ENCODE results near the gene FTH1. TPM values are rescaled to one million over a fixed set of nuclear protein-coding genes. Genes with fewer than 3 reads are reported as not detected.
"Not testable (repeated sequence)": the region's sequence is repeated elsewhere in the genome, so short reads cannot be mapped to it uniquely, and the experiment has no call there.

The FTH1 gene
- total and polyA plus RNA-seq, 4 donors = 592 to 4,630 (median 2,175) TPM

DNA sequence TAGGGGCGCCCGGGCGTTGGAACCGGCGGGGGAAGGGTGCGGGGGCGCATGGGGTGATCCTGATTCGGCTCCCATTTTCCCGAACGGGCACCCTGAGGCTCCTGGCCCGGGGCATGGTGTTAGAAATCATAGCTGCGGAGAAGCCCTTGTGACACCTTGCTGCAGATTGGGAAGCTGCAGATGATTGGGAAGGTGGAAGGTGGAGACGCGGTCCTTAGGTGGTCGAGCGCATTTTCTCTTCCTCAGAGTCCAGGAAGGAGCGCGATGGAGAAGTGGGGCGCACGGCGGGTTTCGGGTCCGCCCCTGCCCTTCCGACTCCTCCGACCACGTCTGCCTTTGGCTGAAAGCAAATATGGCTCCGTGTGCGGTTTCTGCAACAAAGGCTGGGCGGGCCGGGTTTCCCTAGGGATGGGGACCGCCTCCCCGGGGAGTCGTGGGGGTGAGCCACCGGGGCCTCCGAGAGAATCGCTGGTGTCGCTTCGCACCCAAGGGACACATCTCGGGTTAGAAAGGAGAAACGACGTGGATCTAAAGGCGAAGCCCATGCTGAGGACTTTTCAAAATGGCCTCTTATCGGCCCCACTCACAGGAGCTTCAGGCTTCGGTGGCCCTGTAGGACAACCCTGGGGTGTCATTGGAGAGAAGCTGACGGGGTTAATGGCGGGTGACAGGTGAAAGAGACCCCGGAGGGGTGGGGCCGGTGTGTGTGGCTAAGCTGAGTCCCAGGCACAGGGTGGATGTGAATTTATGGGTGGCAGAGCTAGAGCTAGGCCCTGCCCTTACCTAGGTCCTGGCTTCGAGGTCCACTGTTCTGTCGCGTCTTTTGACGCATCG lies 707 bp upstream of the FTH1 start:
- no peaks in the 10 kb centered on the region for H3K27me3 ChIP-seq (ENCODE audit: control insufficient read depth in 4 of 4, insufficient read depth in 4 of 4, low read length in 3 of 4)
- WGBS = 11% methylated on average over 53 of the region's 53 CpGs

DNA sequence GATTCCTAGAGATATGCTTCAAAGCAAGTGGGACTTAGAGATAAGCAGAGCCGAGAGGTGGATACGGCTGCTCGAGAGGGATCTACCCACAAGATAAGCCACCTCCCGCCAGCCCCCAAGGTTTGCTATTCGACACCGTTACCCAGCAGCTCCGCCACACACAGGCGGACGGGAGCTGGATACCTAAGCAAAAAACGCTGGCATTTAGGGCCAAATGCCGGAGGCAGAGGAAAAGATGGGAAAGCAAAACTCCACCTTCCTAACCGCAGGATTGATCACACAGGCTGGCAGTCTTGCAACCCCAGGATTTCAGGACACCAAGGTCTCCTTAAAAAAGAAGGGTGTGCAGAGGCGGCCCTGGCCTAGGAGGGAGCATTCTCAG lies 709 bp downstream of the FTH1 start:
- peak overlapping the region; percentile 73 to 99 (median 94) for H3K4me3 ChIP-seq (ENCODE audit: low read depth in 1 of 3, low read length in 3 of 3)
- H3K9ac ChIP-seq (ENCODE audit: low read depth in 1 of 2, low read length in 2 of 2) = peak overlapping the region; percentile 80 to 97
- H3K27me3 ChIP-seq (ENCODE audit: control insufficient read depth in 4 of 4, insufficient read depth in 4 of 4, low read length in 3 of 4) = no peaks in the 10 kb centered on the region
- DNase-seq (ENCODE audit: low spot score) = peak; percentile 79
- no peaks in the 10 kb centered on the region for H3K9me3 ChIP-seq (ENCODE audit: control insufficient read depth in 4 of 4, low read length in 3 of 4)
- TF ChIP-seq GABPA (IDR thresholded peaks at IDR 0.05 in 1 of 2, conservative IDR thresholded peaks at IDR 0.05 in 1 of 2) (no peak), ATF3 (IDR thresholded peaks at IDR 0.05) (no peak), SP1 (IDR thresholded peaks at IDR 0.05) (no peak), RAD21 (IDR thresholded peaks at IDR 0.05) (no peak), FOXA2 (IDR thresholded peaks at IDR 0.05) (no peak), YY1 (IDR thresholded peaks at IDR 0.05) (no peak)
- TF ChIP-seq, protein P1, sequence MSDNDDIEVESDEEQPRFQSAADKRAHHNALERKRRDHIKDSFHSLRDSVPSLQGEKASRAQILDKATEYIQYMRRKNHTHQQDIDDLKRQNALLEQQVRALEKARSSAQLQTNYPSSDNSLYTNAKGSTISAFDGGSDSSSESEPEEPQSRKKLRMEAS (IDR thresholded peaks at IDR 0.05) = no peak
- H3K4me1 ChIP-seq (ENCODE audit: control insufficient read depth in 4 of 4, insufficient read depth in 4 of 4, low read length in 3 of 4) = peaks cover 8 to 51% (median 27%) of the 10 kb centered on the region in 4 donors
- peaks cover 0 to 16% (median 13%) of the 10 kb centered on the region in 4 donors for H3K36me3 ChIP-seq (ENCODE audit: control insufficient read depth in 4 of 4, insufficient read depth in 3 of 4, low read depth in 1 of 4, low read length in 3 of 4)
- peak overlapping the region; percentile 92 to 97 for H3K27ac ChIP-seq (ENCODE audit: low read depth in 1 of 2, low read length in 2 of 2)
- under 1% methylated on average over 13 of the region's 13 CpGs for WGBS

More for the DNA sequence above, 707 bp upstream of the FTH1 start:
- peak; percentile 71 for DNase-seq (ENCODE audit: low spot score)
- Histone ChIP-seq H3K4me1 (ENCODE audit: control insufficient read depth in 4 of 4, insufficient read depth in 4 of 4, low read length in 3 of 4) (peaks cover 15 to 60% (median 37%) of the 10 kb centered on the region in 4 donors), H3K36me3 (ENCODE audit: control insufficient read depth in 4 of 4, insufficient read depth in 3 of 4, low read depth in 1 of 4, low read length in 3 of 4) (peaks cover 0 to 16% (median 13%) of the 10 kb centered on the region in 4 donors), H3K27ac (ENCODE audit: low read depth in 1 of 2, low read length in 2 of 2) (peak overlapping the region; percentile 92 to 97), H3K4me3 (ENCODE audit: low read depth in 1 of 3, low read length in 3 of 3) (peak overlapping the region; percentile 64 to 73 (median 64)), H3K9ac (ENCODE audit: low read depth in 1 of 2, low read length in 2 of 2) (peak overlapping the region; percentile 44 to 67), H3K9me3 (ENCODE audit: control insufficient read depth in 4 of 4, low read length in 3 of 4) (no peaks in the 10 kb centered on the region)
- TF ChIP-seq HNF4G (IDR thresholded peaks at IDR 0.05) (no peak), YY1 (IDR thresholded peaks at IDR 0.05) (peak; percentile 94)

GRCh38 chr11:61964666-61965271 lies 2.7 kb downstream of the FTH1 start:
- Histone ChIP-seq H3K27ac (ENCODE audit: low read depth in 1 of 2, low read length in 2 of 2) (peak overlapping the region; percentile 52 to 61), H3K36me3 (ENCODE audit: control insufficient read depth in 4 of 4, insufficient read depth in 3 of 4, low read depth in 1 of 4, low read length in 3 of 4) (peaks cover 0 to 16% (median 13%) of the 10 kb centered on the region in 4 donors), H3K4me1 (ENCODE audit: control insufficient read depth in 4 of 4, insufficient read depth in 4 of 4, low read length in 3 of 4) (peaks cover 0 to 37% (median 21%) of the 10 kb centered on the region in 4 donors), H3K4me3 (ENCODE audit: low read depth in 1 of 3, low read length in 3 of 3) (peak overlapping the region; percentile 44 to 94 (median 73)), H3K9ac (ENCODE audit: low read depth in 1 of 2, low read length in 2 of 2) (peak overlapping the region; percentile 81 to 87)
- WGBS = 26% methylated on average over 9 of the region's 9 CpGs
- TF ChIP-seq YY1 (IDR thresholded peaks at IDR 0.05) = peak; percentile 37
- H3K27me3 ChIP-seq (ENCODE audit: control insufficient read depth in 4 of 4, insufficient read depth in 4 of 4, low read length in 3 of 4); H3K9me3 ChIP-seq (ENCODE audit: control insufficient read depth in 4 of 4, low read length in 3 of 4); DNase-seq (ENCODE audit: low spot score): not testable (repeated sequence)

DNA sequence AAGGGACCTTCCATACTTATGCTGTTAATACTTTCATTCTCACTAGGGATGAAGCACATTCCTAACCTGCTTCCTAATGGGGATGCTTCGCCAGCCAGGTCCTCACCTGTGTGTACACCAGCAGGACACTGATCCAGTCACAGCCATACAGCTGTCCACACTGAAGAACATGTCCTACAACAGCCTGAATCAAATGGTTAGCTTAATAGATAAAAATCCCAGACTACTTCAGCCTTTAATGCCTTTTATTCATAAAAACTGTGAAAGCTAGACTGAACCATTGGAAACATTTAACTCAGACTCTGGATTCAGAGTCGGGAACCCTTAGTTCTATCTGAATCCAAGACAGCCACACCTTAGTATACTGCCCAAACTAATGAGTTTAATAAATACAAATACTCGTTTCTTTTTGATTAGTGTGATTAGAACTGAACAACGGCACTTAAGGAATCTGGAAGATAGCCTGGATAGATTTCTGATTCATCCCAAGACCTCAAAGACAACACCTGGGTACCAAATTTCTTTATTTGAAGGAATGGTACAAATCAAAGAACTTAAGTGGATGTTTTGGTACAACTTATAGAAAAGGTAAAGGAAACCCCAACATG lies 3.3 kb downstream of the FTH1 start:
- no peak overlapping the region for H3K9ac ChIP-seq (ENCODE audit: low read depth in 1 of 2, low read length in 2 of 2)
- H3K4me1 ChIP-seq (ENCODE audit: control insufficient read depth in 4 of 4, insufficient read depth in 4 of 4, low read length in 3 of 4) = peaks cover 0 to 35% (median 21%) of the 10 kb centered on the region in 4 donors
- peaks cover 0 to 16% (median 13%) of the 10 kb centered on the region in 4 donors for H3K36me3 ChIP-seq (ENCODE audit: control insufficient read depth in 4 of 4, insufficient read depth in 3 of 4, low read depth in 1 of 4, low read length in 3 of 4)
- no peak for TF ChIP-seq HNF4A (conservative IDR thresholded peaks at IDR 0.05)
- TF ChIP-seq FOXA2 (IDR thresholded peaks at IDR 0.05) = no peak
- TF ChIP-seq HNF4G (IDR thresholded peaks at IDR 0.05) = no peak
- no peak for TF ChIP-seq RAD21 (IDR thresholded peaks at IDR 0.05)
- no peak for TF ChIP-seq ATF3 (IDR thresholded peaks at IDR 0.05)
- no peak for TF ChIP-seq TAF1 (conservative IDR thresholded peaks at IDR 0.05)
- no peak for TF ChIP-seq FOXA1 (IDR thresholded peaks at IDR 0.05)
- TF ChIP-seq EGR1 (IDR thresholded peaks at IDR 0.05; ENCODE audit: low read depth in 2 of 2) = no peak
- no peak for TF ChIP-seq JUND (IDR thresholded peaks at IDR 0.05)
- H3K27me3 ChIP-seq (ENCODE audit: control insufficient read depth in 4 of 4, insufficient read depth in 4 of 4, low read length in 3 of 4) = no peaks in the 10 kb centered on the region
- no peak for DNase-seq (ENCODE audit: low spot score)
- peak overlapping the region; percentile 26 to 52 for H3K27ac ChIP-seq (ENCODE audit: low read depth in 1 of 2, low read length in 2 of 2)
- no peaks in the 10 kb centered on the region for H3K9me3 ChIP-seq (ENCODE audit: control insufficient read depth in 4 of 4, low read length in 3 of 4)
- H3K4me3 ChIP-seq (ENCODE audit: low read depth in 1 of 3, low read length in 3 of 3) = no peak overlapping the region
- 71% methylated on average over 4 of the region's 4 CpGs for WGBS
